Lung (tissue), 12 donors: Measurements from ENCODE around the gene PRKCE. TPM values are rescaled to one million over a fixed set of nuclear protein-coding genes. Genes with fewer than 3 reads are reported as not detected.
A peak's percentile ranks its signal among the peaks of the same experiment; 100 is the strongest.

Source experiments
- ATAC-seq: fragments of 200-7000 bp; cut with Tn5 transposase; one replicate; pipeline ENCODE4 v1.9.1; 2020; ENCODE audit warnings: moderate number of reproducible peaks; ENCODE audit not compliant: insufficient read depth, low FRiP score
- DNase-seq, 3 donors: peaks; one replicate each; pipeline ENCODE4 v3.0.0-alpha.2; 2013 to 2017
- H3K27ac ChIP-seq, 2 donors: one replicate each; pipeline ENCODE4 v1.5.1; 2013; ENCODE audit warnings: mild to moderate bottlenecking in 2 of 2, moderate library complexity in 2 of 2, control low read depth in 1 of 2, inconsistent platforms in 1 of 2, low read depth in 1 of 2, low read length in 1 of 2
- H3K27me3 ChIP-seq, 3 donors: one replicate each; pipeline ENCODE4 v1.5.1; 2013; ENCODE audit warnings: low read length in 2 of 3; ENCODE audit not compliant: control insufficient read depth in 3 of 3, insufficient read depth in 3 of 3
- H3K36me3 ChIP-seq, 4 donors: one replicate each; pipeline ENCODE4 v1.5.1; 2013; ENCODE audit warnings: low read length in 4 of 4, mild to moderate bottlenecking in 1 of 4, moderate library complexity in 1 of 4; ENCODE audit not compliant: control insufficient read depth in 4 of 4, insufficient read depth in 4 of 4
- H3K4me1 ChIP-seq, 5 donors: one replicate each; pipeline ENCODE4 v1.5.1; 2013; ENCODE audit warnings: low read length in 5 of 5, mild to moderate bottlenecking in 2 of 5, moderate library complexity in 1 of 5; ENCODE audit not compliant: control insufficient read depth in 5 of 5, insufficient read depth in 5 of 5
- H3K4me3 ChIP-seq: one replicate; pipeline ENCODE4 v1.5.1; 2013; ENCODE audit warnings: mild to moderate bottlenecking, control low read depth, moderate library complexity
- H3K9ac ChIP-seq, 2 donors: one replicate each; pipeline ENCODE4 v1.5.1; 2013; ENCODE audit warnings: low read length in 2 of 2, control low read depth in 1 of 2; ENCODE audit not compliant: insufficient read depth in 1 of 2
- H3K9me3 ChIP-seq, 4 donors: one replicate each; pipeline ENCODE4 v1.5.1; 2013; ENCODE audit warnings: low read length in 3 of 4, mild to moderate bottlenecking in 1 of 4, moderate library complexity in 1 of 4; ENCODE audit not compliant: control insufficient read depth in 4 of 4, insufficient read depth in 3 of 4
- CTCF ChIP-seq: IDR thresholded peaks from 2 replicates; pipeline ENCODE4 v1.5.1; 2012; ENCODE audit warnings: mild to moderate bottlenecking; ENCODE audit errors: control extremely low read depth, extremely low read depth
- WGBS, 2 donors: extraction: QIAGEN DNeasy Blood & Tissue Kit; methylation state at CpG; one replicate each; pipeline ENCODE4 v1.1.7; 2013; 5-methylcytosine and 5-hydroxymethylcytosine counted together
- polyA plus RNA-seq, 2 donors: library from polyadenylated mRNA; stranded (reverse); fragments of 200-250 nt; gene quantifications; one replicate each; pipeline ENCODE4 v1.2.1, GENCODE V29; 2013
- total RNA-seq, 2 donors: library from RNA; depleted of rRNA in 1 of 2; stranded (reverse); fragments of >200 nt in 1 of 2; gene quantifications; one replicate each; pipeline ENCODE4 v1.2.1, GENCODE V29; 2014 to 2021
- donor health status: control.
- donor health status: control.
- donor health status: Bipolar disorder and iron deficiency.
- donor health status: healthy.
- donor health status: DM: yes; HTN: yes; CAD: no.

Gene PRKCE
- total and polyA plus RNA-seq, 4 donors: 12.5 to 82.2 (median 32.1) TPM

GRCh38 chr2:46051085-46051484 lies 399.6 kb downstream of the PRKCE start:
- Histone ChIP-seq H3K27me3 (no peaks in the 10 kb centered on the region), H3K27ac (no peak overlapping the region), H3K4me1 (peaks cover 0 to 22% (median 10%) of the 10 kb centered on the region in 5 donors), H3K9me3 (peaks cover 0 to 2% (median 0%) of the 10 kb centered on the region in 4 donors), H3K4me3 (no peak overlapping the region), H3K9ac (no peak overlapping the region), H3K36me3 (peaks cover 0 to 12% (median 2%) of the 10 kb centered on the region in 4 donors)
- DNase-seq (no peak), ATAC-seq (no peak)
- no peak for TF ChIP-seq CTCF
- 89 to 94% methylated on average over 1 of the region's 1 CpG for whole genome bisulfite sequencing, 2 donors

- no peak overlapping the region for H3K9ac ChIP-seq
- H3K36me3 ChIP-seq: peaks cover 0 to 12% (median 2%) of the 10 kb centered on the region in 4 donors
- no peak overlapping the region for H3K4me3 ChIP-seq
- H3K4me1 ChIP-seq: peaks cover 0 to 8% (median 0%) of the 10 kb centered on the region in 5 donors
- H3K27ac ChIP-seq: no peak overlapping the region
- ATAC-seq (no peak), DNase-seq (no peak)
- WGBS, 2 donors: 45 to 78% methylated on average over 9 of the region's 9 CpGs
- H3K9me3 ChIP-seq: peaks cover 0 to 2% (median 0%) of the 10 kb centered on the region in 4 donors
- no peak for TF ChIP-seq CTCF
- no peaks in the 10 kb centered on the region for H3K27me3 ChIP-seq
Measured at GRCh38 chr2:46053564-46053963, 402.1 kb downstream of the PRKCE start.

DNA sequence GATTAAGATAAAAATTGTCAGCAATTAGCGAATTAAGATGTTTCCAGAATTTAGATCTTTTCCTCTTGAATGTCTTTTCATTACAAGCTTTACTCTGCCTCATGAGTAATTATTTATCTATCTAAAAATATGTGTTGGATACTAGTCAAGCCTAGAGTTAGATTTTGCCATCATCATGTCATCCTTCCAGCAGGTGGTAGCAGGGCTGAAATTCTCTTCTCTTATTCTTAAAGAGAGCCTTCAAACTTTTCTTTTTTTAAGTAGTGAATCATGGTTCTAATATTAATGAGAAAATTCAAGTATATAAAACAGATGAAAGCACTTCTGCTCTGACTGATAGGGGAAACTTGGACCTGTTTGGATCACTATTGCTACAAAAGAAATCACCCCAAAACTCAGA lies 405.1 kb downstream of the PRKCE start:
- Histone ChIP-seq H3K36me3 (peaks cover 0 to 7% (median 2%) of the 10 kb centered on the region in 4 donors), H3K9me3 (peaks cover 0 to 2% (median 0%) of the 10 kb centered on the region in 4 donors), H3K9ac (no peak overlapping the region), H3K27ac (peak overlapping the region in 1 of 2 donors; percentile 35), H3K4me1 (peaks cover 0 to 12% (median 0%) of the 10 kb centered on the region in 5 donors), H3K27me3 (no peaks in the 10 kb centered on the region), H3K4me3 (no peak overlapping the region)
- WGBS, 2 donors: 95 to 97% methylated on average over 1 of the region's 1 CpG
- TF ChIP-seq CTCF: no peak
- no peak for ATAC-seq
- DNase-seq: no peak

GRCh38 chr2:46058140-46058539 lies 406.7 kb downstream of the PRKCE start:
- Histone ChIP-seq H3K27ac (peak overlapping the region in 1 of 2 donors; percentile 80), H3K36me3 (peaks cover 0 to 2% (median under 1%) of the 10 kb centered on the region in 4 donors), H3K27me3 (no peaks in the 10 kb centered on the region), H3K9ac (no peak overlapping the region), H3K9me3 (peaks cover 0 to 2% (median 0%) of the 10 kb centered on the region in 4 donors), H3K4me1 (peaks cover 0 to 12% (median 0%) of the 10 kb centered on the region in 5 donors), H3K4me3 (no peak overlapping the region)
- no peak for TF ChIP-seq CTCF
- DNase-seq (no peak), ATAC-seq (peak; percentile 35)
- 45 to 51% methylated on average over 5 of the region's 5 CpGs for WGBS, 2 donors
